Activated CD4-positive, alpha-beta memory T cell treated with anti-CD3 and anti-CD28 coated beads for 36 hours (primary cell): Measurements from ENCODE around the gene ATP2C2. TPM values are rescaled to one million over a fixed set of nuclear protein-coding genes. Genes with fewer than 3 reads are reported as not detected.
A peak's percentile ranks its signal among the peaks of the same experiment; 100 is the strongest.
"Not testable (repeated sequence)": the region's sequence is repeated elsewhere in the genome, so short reads cannot be mapped to it uniquely, and the experiment has no call there.

Experiments
- CTCF ChIA-PET: fragments of 350-600 bp; sonication (Branson Sonifier 250); formaldehyde crosslinking; loops from one replicate; lab custom pipeline; 2021; ENCODE audit warnings: antibody characterized with exemption, inconsistent platforms; lab: Charles Lee
- POLR2A ChIA-PET: fragments of 350-600 bp; sonication (Branson Sonifier 250); formaldehyde crosslinking; loops from one replicate; lab custom pipeline; 2021; ENCODE audit warnings: antibody characterized with exemption; lab: Charles Lee
- DNase-seq: peaks from one replicate; pipeline ENCODE4 v3.0.0-alpha.2; 2020
- H3K27ac Mint-ChIP-seq: one replicate; pipeline ENCODE4 v1.8.0; 2021; ENCODE audit warnings: mixed read lengths
- H3K27me3 Mint-ChIP-seq: one replicate; pipeline ENCODE4 v1.8.0; 2021; ENCODE audit warnings: mixed read lengths
- H3K36me3 Mint-ChIP-seq: one replicate; pipeline ENCODE4 v1.8.0; 2021; ENCODE audit warnings: mixed read lengths
- H3K4me1 Mint-ChIP-seq: one replicate; pipeline ENCODE4 v1.8.0; 2021; ENCODE audit warnings: low read depth, mixed read lengths
- H3K4me3 Mint-ChIP-seq: one replicate; pipeline ENCODE4 v1.8.0; 2021; ENCODE audit warnings: mild to moderate bottlenecking, mixed read lengths
- H3K9me3 Mint-ChIP-seq: one replicate; pipeline ENCODE4 v1.8.0; 2021; ENCODE audit warnings: mixed read lengths
- intact Hi-C: fragments of 100-400 bp; cut with micrococcal nuclease; formaldehyde crosslinking; loops from one replicate; pipeline ENCODE4 v1.15.1; 2023
- total RNA-seq, 2 experiments: library from RNA; stranded (reverse); gene quantifications; one replicate each; pipeline ENCODE4 v1.2.3, GENCODE V29; 2021

The ATP2C2 gene
- total RNA-seq, 2 experiments from 2014 or later, result not detected

- Mint-ChIP-seq H3K4me3 (no peak overlapping the region), H3K9me3 (no peaks in the 10 kb centered on the region), H3K27me3 (peaks cover 21% of the 10 kb centered on the region), H3K27ac (no peak overlapping the region), H3K36me3 (no peaks in the 10 kb centered on the region), H3K4me1 (peaks cover 7% of the 10 kb centered on the region)
- ChIA-PET POLR2A (no interaction called here), CTCF (no interaction called here)
- DNase-seq, result no peak
- intact Hi-C loops, result no loop called here
Observed at GRCh38 chr16:84378567-84378966, 10.2 kb downstream of the ATP2C2 start.

GRCh38 chr16:84379008-84379708, 10.8 kb downstream of the ATP2C2 start:
- CTCF ChIA-PET, result no interaction called here
- H3K27ac Mint-ChIP-seq, result no peak overlapping the region
- peaks cover 7% of the 10 kb centered on the region for H3K4me1 Mint-ChIP-seq
- H3K36me3 Mint-ChIP-seq, result no peaks in the 10 kb centered on the region
- H3K9me3 Mint-ChIP-seq, result peaks cover under 1% of the 10 kb centered on the region
- intact Hi-C loops, result no loop called here
- POLR2A ChIA-PET, result no interaction called here
- DNase-seq, result no peak
- H3K4me3 Mint-ChIP-seq, result no peak overlapping the region
- H3K27me3 Mint-ChIP-seq, result peaks cover 18% of the 10 kb centered on the region

GRCh38 chr16:84379709-84380362, 11.5 kb downstream of the ATP2C2 start:
- peaks cover 5% of the 10 kb centered on the region for H3K9me3 Mint-ChIP-seq
- no peak overlapping the region for H3K27ac Mint-ChIP-seq
- no peak for DNase-seq
- peaks cover 7% of the 10 kb centered on the region for H3K4me1 Mint-ChIP-seq
- ChIA-PET CTCF (no interaction called here), POLR2A (no interaction called here)
- intact Hi-C loops, result no loop called here
- peaks cover 15% of the 10 kb centered on the region for H3K27me3 Mint-ChIP-seq
- no peak overlapping the region for H3K4me3 Mint-ChIP-seq
- peaks cover under 1% of the 10 kb centered on the region for H3K36me3 Mint-ChIP-seq

GRCh38 chr16:84380405-84380804, 12.1 kb downstream of the ATP2C2 start:
- Mint-ChIP-seq H3K4me3 (no peak overlapping the region), H3K4me1 (peaks cover 7% of the 10 kb centered on the region), H3K27me3 (peaks cover 19% of the 10 kb centered on the region), H3K9me3 (peaks cover 11% of the 10 kb centered on the region), H3K27ac (no peak overlapping the region), H3K36me3 (peaks cover 3% of the 10 kb centered on the region)
- ChIA-PET CTCF (no interaction called here), POLR2A (no interaction called here)
- DNase-seq, result peak; percentile 34
- intact Hi-C loops, result no loop called here

- no peak for DNase-seq
- peaks cover 6% of the 10 kb centered on the region for H3K36me3 Mint-ChIP-seq
- H3K27ac Mint-ChIP-seq, result no peak overlapping the region
- peaks cover 7% of the 10 kb centered on the region for H3K4me1 Mint-ChIP-seq
- intact Hi-C loops, result no loop called here
- H3K4me3 Mint-ChIP-seq, result no peak overlapping the region
- peaks cover 15% of the 10 kb centered on the region for H3K27me3 Mint-ChIP-seq
- peaks cover 22% of the 10 kb centered on the region for H3K9me3 Mint-ChIP-seq
- POLR2A ChIA-PET, result no interaction called here
- CTCF ChIA-PET, result no interaction called here
Observed at GRCh38 chr16:84382396-84382795, 14.1 kb downstream of the ATP2C2 start.

GRCh38 chr16:84383106-84383505, 14.8 kb downstream of the ATP2C2 start:
- H3K9me3 Mint-ChIP-seq, result peaks cover 22% of the 10 kb centered on the region
- H3K4me1 Mint-ChIP-seq, result peaks cover 7% of the 10 kb centered on the region
- no peak for DNase-seq
- intact Hi-C loops, result no loop called here
- H3K36me3 Mint-ChIP-seq, result peaks cover 6% of the 10 kb centered on the region
- CTCF ChIA-PET, result no interaction called here
- no peak overlapping the region for H3K27ac Mint-ChIP-seq
- peaks cover 13% of the 10 kb centered on the region for H3K27me3 Mint-ChIP-seq
- no peak overlapping the region for H3K4me3 Mint-ChIP-seq
- POLR2A ChIA-PET, result no interaction called here

- POLR2A ChIA-PET, result no interaction called here
- Mint-ChIP-seq H3K36me3 (peaks cover 6% of the 10 kb centered on the region), H3K9me3 (peaks cover 22% of the 10 kb centered on the region), H3K27ac (no peak overlapping the region), H3K4me1 (no peaks in the 10 kb centered on the region), H3K4me3 (no peak overlapping the region), H3K27me3 (peaks cover 5% of the 10 kb centered on the region)
- CTCF ChIA-PET, result no interaction called here
- intact Hi-C loops, result no loop called here
- no peak for DNase-seq
Observed at GRCh38 chr16:84386047-84386446, 17.7 kb downstream of the ATP2C2 start.

- intact Hi-C loops, result no loop called here
- Mint-ChIP-seq H3K27me3 (peaks cover 10% of the 10 kb centered on the region), H3K4me1 (no peaks in the 10 kb centered on the region), H3K27ac (no peak overlapping the region), H3K9me3 (peaks cover 22% of the 10 kb centered on the region), H3K4me3 (no peak overlapping the region), H3K36me3 (peaks cover 6% of the 10 kb centered on the region)
- POLR2A ChIA-PET, result no interaction called here
- CTCF ChIA-PET, result no interaction called here
- no peak for DNase-seq
Observed at GRCh38 chr16:84387021-84387420, 18.7 kb downstream of the ATP2C2 start.

GRCh38 chr16:84390131-84390785, 21.9 kb downstream of the ATP2C2 start:
- DNase-seq, result no peak
- ChIA-PET POLR2A (no interaction called here), CTCF (no interaction called here)
- peaks cover 3% of the 10 kb centered on the region for H3K36me3 Mint-ChIP-seq
- H3K9me3 Mint-ChIP-seq, result peaks cover 13% of the 10 kb centered on the region
- H3K27me3 Mint-ChIP-seq, result peaks cover 11% of the 10 kb centered on the region
- H3K4me3 Mint-ChIP-seq, result no peak overlapping the region
- H3K4me1 Mint-ChIP-seq, result no peaks in the 10 kb centered on the region
- intact Hi-C loops, result no loop called here
- no peak overlapping the region for H3K27ac Mint-ChIP-seq

- Mint-ChIP-seq H3K27me3 (peaks cover 13% of the 10 kb centered on the region), H3K9me3 (peaks cover 2% of the 10 kb centered on the region), H3K27ac (no peak overlapping the region), H3K4me1 (no peaks in the 10 kb centered on the region), H3K36me3 (no peaks in the 10 kb centered on the region), H3K4me3 (no peak overlapping the region)
- POLR2A ChIA-PET, result no interaction called here
- CTCF ChIA-PET, result no interaction called here
- DNase-seq, result no peak
- intact Hi-C loops, result no loop called here
Observed at GRCh38 chr16:84391151-84392030, 23.1 kb downstream of the ATP2C2 start.

- CTCF ChIA-PET, result no interaction called here
- H3K36me3 Mint-ChIP-seq, result no peaks in the 10 kb centered on the region
- no peaks in the 10 kb centered on the region for H3K4me1 Mint-ChIP-seq
- peaks cover 17% of the 10 kb centered on the region for H3K27me3 Mint-ChIP-seq
- H3K27ac Mint-ChIP-seq, result no peak overlapping the region
- H3K9me3 Mint-ChIP-seq, result no peaks in the 10 kb centered on the region
- no peak for DNase-seq
- POLR2A ChIA-PET, result no interaction called here
- no peak overlapping the region for H3K4me3 Mint-ChIP-seq
- intact Hi-C loops, result no loop called here
Observed at GRCh38 chr16:84392031-84392360, 23.7 kb downstream of the ATP2C2 start.

GRCh38 chr16:84396082-84396481, 27.7 kb downstream of the ATP2C2 start:
- H3K27ac Mint-ChIP-seq, H3K4me3 Mint-ChIP-seq, H3K36me3 Mint-ChIP-seq, POLR2A ChIA-PET, H3K9me3 Mint-ChIP-seq, DNase-seq, H3K4me1 Mint-ChIP-seq, intact Hi-C loops, CTCF ChIA-PET: not testable (repeated sequence)
- H3K27me3 Mint-ChIP-seq, result peaks cover 17% of the 10 kb centered on the region
